OCI-LY7 (cell line): ENCODE data around the gene PLEKHH1.

Experiments
- EZH2phosphoT487 ChIP-seq: fragments of 200-600 bp; sonication (generic); IDR thresholded peaks from 2 replicates; pipeline ENCODE4 v1.6.1; 2018; ENCODE audit warnings: low read depth, borderline replicate concordance, mild to moderate bottlenecking, mixed run types, antibody characterized with exemption, low read length, moderate library complexity, mixed read lengths
- TF ChIP-seq, protein P1 (sequence below): fragments of 200-600 bp; sonication (generic); conservative IDR thresholded peaks from 2 replicates; pipeline ENCODE4 v1.5.1; 2014; ENCODE audit warnings: mild to moderate bottlenecking, antibody characterized with exemption, low read length, moderate library complexity, mixed read lengths

DNA sequence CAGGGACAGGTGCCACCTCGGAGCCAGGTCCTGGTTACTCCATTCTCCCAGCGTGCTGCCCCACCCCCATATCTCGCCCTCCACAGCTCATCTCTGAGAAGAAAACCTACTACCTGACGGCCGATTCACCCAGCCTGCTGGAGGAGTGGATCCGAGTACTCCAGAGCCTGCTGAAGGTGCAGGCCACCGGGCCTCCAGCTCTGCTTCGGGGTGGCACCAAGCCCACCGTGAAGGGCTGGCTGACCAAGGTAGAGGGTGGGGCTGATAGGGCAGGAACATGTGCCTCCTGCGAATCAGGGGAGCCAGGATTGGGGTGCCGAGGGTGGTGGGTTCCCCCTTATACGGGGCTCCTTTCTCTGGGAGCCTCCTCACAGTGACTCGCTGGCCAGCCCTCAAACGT is 41.1 kb downstream of the PLEKHH1 start:
- TF ChIP-seq, protein P1, sequence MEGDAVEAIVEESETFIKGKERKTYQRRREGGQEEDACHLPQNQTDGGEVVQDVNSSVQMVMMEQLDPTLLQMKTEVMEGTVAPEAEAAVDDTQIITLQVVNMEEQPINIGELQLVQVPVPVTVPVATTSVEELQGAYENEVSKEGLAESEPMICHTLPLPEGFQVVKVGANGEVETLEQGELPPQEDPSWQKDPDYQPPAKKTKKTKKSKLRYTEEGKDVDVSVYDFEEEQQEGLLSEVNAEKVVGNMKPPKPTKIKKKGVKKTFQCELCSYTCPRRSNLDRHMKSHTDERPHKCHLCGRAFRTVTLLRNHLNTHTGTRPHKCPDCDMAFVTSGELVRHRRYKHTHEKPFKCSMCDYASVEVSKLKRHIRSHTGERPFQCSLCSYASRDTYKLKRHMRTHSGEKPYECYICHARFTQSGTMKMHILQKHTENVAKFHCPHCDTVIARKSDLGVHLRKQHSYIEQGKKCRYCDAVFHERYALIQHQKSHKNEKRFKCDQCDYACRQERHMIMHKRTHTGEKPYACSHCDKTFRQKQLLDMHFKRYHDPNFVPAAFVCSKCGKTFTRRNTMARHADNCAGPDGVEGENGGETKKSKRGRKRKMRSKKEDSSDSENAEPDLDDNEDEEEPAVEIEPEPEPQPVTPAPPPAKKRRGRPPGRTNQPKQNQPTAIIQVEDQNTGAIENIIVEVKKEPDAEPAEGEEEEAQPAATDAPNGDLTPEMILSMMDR: no peak
- TF ChIP-seq EZH2phosphoT487: no peak
